Stimulated activated CD8-positive, alpha-beta memory T cell treated with anti-CD3 and anti-CD28 coated beads, Interleukin-15, amount 100 ng/mL, for 24 hours (primary cell): ENCODE results near the gene IRF2BP1.

Experiments
- DNase-seq: peaks from one replicate; pipeline ENCODE4 v3.0.0-alpha.2; 2020; ENCODE audit warnings: low read depth

IRF2BP1 gene

GRCh38 chr19:45860359-45861259 lies 25.3 kb downstream of the IRF2BP1 start:
- no peak for DNase-seq

- no peak for DNase-seq
These were observed 31.7 kb downstream of the IRF2BP1 start for GRCh38 chr19:45854167-45854778.

- DNase-seq, result no peak
These were observed 33.0 kb downstream of the IRF2BP1 start for GRCh38 chr19:45852983-45853382.

- DNase-seq, result no peak
These were observed 33.7 kb downstream of the IRF2BP1 start for GRCh38 chr19:45852145-45852750.

GRCh38 chr19:45848922-45849321 lies 37.0 kb downstream of the IRF2BP1 start:
- no peak for DNase-seq

- no peak for DNase-seq
These were observed 38.3 kb downstream of the IRF2BP1 start for GRCh38 chr19:45847663-45848062.

GRCh38 chr19:45842198-45842597 lies 43.7 kb downstream of the IRF2BP1 start:
- no peak for DNase-seq

GRCh38 chr19:45834970-45835369 lies 51.0 kb downstream of the IRF2BP1 start:
- DNase-seq, result no peak
